Measurements from ENCODE around the gene IFIT1.
"Not testable (repeated sequence)": the region's sequence is repeated elsewhere in the genome, so short reads cannot be mapped to it uniquely, and the experiment has no call there.

IFIT1 gene

GRCh38 chr10:89428877-89429276, 36.5 kb downstream of the IFIT1 start:
- no peak for TF ChIP-seq CTCF (IDR thresholded peaks at IDR 0.05; ENCODE audit: low read depth, low read length)
- H3K4me3 ChIP-seq (ENCODE audit: low read depth, low read length): no peak overlapping the region

- TF ChIP-seq CTCF (IDR thresholded peaks at IDR 0.05; ENCODE audit: low read depth, low read length): no peak
Measured at GRCh38 chr10:89431977-89432376, 39.6 kb downstream of the IFIT1 start.

GRCh38 chr10:89438525-89438924, 46.1 kb downstream of the IFIT1 start:
- no peak for TF ChIP-seq CTCF (IDR thresholded peaks at IDR 0.05; ENCODE audit: low read depth, low read length)
- no peak overlapping the region for H3K4me3 ChIP-seq (ENCODE audit: low read depth, low read length)

More at GRCh38 chr10:89431977-89432376, 39.6 kb downstream of the IFIT1 start:
- no peak overlapping the region for H3K4me3 ChIP-seq (ENCODE audit: low read depth, low read length)

- no peak for TF ChIP-seq CTCF (IDR thresholded peaks at IDR 0.05; ENCODE audit: low read depth, low read length)
- H3K4me3 ChIP-seq (ENCODE audit: low read depth, low read length): no peak overlapping the region
Measured at GRCh38 chr10:89440226-89441009, 48.0 kb downstream of the IFIT1 start.

GRCh38 chr10:89442289-89442688, 49.9 kb downstream of the IFIT1 start:
- no peak overlapping the region for H3K4me3 ChIP-seq (ENCODE audit: low read depth, low read length)
- TF ChIP-seq CTCF (IDR thresholded peaks at IDR 0.05; ENCODE audit: low read depth, low read length): no peak

- not testable (repeated sequence) for H3K4me3 ChIP-seq (ENCODE audit: low read depth, low read length)
Measured at GRCh38 chr10:89444819-89445218, 52.4 kb downstream of the IFIT1 start.

- no peak for TF ChIP-seq CTCF (IDR thresholded peaks at IDR 0.05; ENCODE audit: low read depth, low read length)
- no peak overlapping the region for H3K4me3 ChIP-seq (ENCODE audit: low read depth, low read length)
Measured at GRCh38 chr10:89450901-89451300, 58.5 kb downstream of the IFIT1 start.

GRCh38 chr10:89452193-89452592, 59.8 kb downstream of the IFIT1 start:
- no peak overlapping the region for H3K4me3 ChIP-seq (ENCODE audit: low read depth, low read length)
- no peak for TF ChIP-seq CTCF (IDR thresholded peaks at IDR 0.05; ENCODE audit: low read depth, low read length)

All from WI38 (cell line).